ENCODE measurements around the gene NIPSNAP3A.

The NIPSNAP3A gene

DNA sequence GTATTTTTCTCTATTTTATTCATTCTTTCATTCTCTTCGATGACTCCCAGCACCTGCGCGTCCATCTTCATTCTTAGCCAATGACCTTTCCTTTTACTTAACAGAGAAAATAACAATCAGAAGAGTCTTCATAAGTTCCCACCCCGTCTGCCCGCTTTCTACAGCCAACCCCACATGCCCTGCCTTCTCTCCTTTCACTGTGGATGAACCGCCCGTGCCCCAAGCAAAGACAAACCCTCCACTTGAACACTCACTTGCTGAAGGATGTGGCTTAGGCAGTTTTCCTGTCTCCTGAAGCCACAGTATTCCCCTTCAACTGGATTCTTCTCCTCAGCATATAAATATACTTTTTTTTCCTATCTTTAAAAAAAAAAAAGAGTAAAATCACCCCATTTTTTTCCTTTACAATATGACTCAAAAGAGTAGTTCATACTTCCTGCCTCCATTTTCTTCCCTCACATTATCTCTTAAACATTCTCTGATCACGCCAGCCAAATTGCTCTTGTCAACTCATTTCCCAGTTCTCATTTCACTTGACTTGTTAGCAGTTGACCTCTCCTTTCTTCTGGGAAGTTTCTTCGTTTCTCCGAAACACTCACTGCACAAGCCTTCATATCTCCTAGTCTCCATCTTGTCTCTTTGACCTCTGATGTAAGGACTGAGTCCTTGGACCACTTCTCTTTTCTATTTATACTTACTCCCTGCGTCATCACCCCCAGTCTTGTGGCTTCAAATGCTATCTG is 27.5 kb downstream of the NIPSNAP3A start:
- no peak for DNase-seq

DNA sequence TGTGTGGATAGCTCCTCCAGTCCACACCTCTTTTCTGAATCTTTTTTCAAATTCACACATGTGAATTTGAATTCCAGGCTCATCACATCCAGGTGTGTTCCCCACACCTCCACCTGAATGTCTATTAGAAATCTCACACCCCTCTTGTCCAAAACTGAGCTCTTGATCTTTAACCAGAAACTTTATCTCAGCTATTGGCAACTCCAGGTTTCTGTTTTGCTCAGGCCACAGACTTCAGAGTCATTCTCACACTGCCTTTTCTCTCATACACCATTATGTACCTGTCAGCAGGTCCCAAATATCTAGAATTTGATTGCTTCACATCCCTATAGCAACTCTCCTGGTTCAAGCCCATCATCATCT is 28.1 kb downstream of the NIPSNAP3A start:
- DNase-seq, result no peak

DNA sequence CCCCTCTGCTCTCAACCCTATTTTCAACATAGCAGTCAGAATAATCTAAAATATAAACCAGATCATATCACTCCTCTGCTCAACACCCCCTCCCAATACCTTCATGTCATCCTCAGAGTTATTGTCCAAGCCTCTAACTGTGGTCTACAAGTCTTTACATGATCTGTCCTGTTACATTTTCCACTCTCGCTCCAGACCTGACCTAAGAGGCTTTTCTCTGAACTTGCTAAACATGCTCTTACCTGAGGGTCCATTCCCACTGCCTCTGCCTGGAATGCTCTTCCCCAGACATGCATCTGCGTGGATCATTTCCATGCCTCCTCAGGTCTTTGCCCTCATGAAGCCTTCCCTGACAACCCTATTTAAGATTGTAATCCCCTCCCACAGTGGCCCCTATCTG is 28.5 kb downstream of the NIPSNAP3A start:
- no peak for DNase-seq

DNA sequence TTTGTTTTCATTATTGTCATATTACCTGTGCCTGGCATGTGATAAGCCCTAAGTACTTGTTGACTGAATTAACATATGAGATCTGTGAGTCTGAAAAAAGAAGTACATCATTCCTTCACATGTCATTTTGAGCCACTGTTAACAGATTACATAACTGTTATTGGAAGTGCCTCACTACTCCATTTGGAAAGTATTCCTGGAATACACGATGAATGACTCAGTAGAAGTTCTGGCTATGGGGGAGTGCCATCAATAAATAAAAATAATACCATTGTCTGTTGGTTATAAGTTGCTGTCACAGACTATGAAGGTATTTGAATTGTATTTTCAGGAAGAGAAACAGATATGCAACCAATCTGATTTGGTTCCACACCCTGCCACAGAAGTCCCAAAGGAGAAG is 29.3 kb downstream of the NIPSNAP3A start:
- DNase-seq, result no peak

DNA sequence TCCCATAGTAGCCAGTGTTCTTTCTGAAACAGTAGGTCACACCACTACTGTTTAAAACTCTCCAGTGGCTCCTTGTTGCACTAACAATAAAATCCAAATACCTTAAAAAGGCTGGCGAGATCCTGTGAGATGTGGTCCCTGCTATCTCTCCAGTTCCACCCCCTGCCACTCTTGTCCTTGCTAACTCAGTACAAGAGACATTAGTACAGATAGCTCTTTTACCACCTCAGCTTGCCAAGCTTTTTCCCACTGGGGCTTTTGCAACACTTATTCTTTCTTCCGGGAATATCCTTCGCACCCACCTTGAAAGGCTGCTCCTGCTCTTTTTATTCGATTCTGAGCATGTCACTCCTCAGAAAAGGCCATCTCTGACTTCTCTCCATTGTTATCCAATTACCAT is 31.3 kb downstream of the NIPSNAP3A start:
- DNase-seq, result no peak

DNA sequence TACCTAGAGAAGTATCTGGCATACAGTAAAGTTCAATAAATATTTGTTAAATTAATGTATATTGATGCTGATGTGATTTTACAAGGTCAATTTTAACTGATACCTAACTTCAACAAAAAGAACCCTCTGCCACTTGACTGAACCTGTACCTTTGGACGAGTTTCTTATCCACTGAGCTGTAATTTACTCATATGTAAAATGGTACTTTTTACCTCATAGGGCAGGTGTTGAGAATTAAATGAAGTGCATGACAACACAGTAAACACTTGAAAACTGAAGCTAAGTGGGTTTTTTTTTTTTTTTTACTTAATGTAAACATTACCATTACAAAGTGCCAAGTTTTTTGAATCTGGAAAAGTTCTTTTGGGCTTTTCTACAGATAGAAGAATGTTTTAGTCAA is 31.9 kb downstream of the NIPSNAP3A start:
- no peak for DNase-seq

DNA sequence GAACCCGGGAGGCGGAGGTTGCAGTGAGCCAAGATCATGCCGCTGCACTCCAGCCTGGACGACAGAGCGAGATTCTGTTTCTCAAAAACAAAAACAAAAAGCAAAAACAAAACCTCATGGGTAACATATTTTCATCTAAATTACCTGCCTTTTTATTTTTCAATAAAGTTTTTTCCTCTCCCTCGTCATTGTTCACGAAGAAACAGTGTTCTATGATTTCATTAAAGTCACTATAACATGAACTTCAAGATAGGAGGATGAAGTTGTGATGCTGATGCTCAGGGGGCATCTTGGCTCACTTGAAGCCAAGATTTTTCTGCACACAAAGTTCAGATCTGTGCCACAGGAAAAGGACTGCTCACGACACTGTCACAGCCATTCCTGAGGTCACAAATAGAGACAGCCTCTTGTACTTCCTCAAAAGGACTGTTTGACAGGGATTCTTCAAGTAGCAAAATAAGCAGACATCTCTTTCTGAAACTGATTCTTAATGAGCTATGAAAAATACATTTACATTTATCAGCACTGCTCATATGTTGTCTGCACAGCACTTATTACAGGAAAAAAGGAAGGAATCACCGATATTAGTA is 32.6 kb downstream of the NIPSNAP3A start:
- DNase-seq, result no peak

DNA sequence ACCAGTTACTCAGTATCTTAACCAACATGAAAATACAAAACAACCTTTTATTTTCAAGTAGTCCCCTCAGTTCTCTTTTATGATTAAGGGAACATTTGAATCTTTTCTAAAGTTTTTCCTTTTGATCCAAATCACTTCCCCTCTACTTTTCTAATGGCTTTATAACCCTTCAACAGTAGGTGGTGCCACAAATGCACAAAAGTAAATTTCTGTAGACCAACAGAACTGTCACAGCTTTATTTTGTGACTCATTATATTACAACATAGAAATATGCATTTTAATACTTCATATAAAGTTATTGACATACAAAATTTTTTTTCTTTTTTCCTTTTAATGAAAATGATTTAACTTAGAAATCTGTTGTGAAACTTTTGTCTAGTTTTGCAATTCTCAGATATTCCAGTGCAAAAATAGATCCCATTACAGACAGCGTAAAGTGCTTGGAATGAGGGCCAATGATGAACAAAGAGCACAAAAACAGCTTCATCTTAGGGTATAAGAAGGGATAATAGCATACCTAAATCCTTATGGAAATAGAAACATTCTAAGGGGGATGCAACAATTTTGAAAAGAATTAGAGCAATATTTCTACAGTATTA is 33.4 kb downstream of the NIPSNAP3A start:
- DNase-seq, result no peak

DNA sequence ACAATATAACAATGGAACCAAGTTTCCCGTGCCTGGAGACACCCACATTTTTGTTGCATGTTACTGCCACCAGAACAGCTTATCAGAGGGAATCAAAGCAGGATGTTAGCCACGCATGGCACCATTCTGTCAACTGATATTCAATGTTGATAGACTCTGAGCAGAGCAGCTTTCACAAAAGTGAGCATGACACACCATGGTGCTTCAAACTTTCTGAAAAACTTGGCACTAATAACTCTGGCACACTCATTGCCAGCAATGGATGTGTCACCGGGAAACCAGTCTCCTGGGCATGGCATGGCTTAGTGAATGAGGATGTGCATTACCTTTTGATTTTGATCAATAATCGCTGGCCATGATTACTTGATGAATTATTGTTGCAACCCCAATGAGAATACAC is 36.1 kb downstream of the NIPSNAP3A start:
- no peak for DNase-seq

DNA sequence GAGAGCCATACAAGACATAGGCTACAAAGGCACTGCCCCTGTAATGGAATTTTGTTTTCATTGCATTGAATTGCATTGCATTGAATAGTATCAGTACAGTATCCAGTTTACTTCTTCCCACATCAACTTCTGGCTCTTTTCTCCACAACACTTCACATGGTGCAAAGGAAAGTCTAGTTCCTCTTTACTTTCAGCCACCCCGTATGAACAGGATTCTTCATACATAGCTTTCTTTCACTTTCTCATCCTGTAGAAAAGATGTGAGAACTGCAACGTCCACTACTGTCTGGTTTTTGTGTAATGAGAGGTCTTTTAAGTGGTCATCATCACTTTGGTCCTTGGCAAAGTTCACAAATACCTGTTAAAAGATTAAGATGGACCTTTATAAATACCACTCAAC is 36.6 kb downstream of the NIPSNAP3A start:
- no peak for DNase-seq

DNA sequence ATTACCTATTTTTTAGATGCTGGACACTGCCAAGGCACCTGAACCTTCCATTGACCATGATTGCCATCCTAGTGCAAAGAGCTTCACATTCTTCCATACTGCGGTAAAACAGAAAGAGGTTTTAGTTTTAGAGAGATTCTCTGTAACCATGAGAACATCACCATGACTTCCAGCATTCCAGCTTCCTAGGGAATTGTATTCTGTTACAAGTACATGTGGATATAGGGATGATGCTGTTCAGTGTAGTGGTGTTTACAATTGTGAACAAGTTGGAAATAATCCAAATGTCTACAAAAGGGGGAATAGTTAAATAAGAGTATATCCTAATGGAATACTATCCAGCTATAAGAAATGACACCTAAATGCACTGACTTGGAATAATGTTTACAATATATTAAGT is 38.8 kb downstream of the NIPSNAP3A start:
- no peak for DNase-seq

DNA sequence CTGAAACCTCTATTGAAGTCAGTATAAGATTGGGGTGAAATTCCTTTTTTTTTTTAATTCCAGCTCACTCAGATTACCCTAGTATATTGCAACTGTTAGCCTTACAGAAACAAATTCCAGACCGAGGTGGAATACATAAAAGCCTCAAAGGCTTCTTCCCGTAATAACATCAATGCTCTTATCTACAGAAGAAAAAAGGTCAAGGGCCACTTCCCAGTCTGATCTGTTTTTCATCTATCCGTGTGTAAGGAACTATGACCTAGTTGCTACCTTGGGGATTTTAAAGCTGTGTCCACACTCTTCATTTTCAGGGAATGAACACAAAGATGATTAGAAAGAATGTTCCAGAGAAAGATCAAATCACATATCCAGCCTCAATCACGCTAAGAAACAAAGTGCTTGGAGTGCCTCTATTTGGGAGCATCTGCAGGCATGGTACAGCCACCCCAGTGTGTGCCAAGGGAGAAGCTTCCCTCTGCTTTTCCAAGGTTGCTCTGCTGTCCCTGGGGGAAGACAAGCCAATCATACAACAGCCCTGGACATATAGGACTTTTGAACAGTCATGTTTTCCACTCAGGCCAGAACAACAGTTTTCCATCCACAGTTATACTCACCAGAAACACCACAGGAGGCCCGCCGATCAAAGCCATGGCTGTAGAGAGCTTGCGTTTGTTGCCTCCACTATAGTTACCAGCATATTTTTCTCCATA is 40.0 kb downstream of the NIPSNAP3A start:
- no peak for DNase-seq

DNA sequence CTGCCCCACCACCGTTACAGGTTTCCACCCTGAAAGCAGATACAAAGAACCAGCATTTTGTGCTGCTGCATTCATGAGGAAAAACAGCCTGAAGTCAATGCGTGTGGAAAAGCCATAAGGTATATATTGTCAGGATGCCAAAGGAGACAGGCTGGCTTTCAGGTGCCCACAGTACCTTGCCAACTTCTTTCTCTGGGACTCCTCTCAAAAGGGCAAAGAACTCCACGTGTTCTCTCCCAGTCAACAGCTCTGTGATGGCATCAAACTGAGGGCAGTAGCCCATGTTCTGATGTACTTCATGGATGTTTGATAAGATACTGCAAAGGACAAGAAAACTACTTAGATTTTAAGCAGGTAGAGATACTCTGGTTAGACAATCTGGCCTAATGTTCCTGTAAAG is 40.8 kb downstream of the NIPSNAP3A start:
- DNase-seq, result no peak

DNA sequence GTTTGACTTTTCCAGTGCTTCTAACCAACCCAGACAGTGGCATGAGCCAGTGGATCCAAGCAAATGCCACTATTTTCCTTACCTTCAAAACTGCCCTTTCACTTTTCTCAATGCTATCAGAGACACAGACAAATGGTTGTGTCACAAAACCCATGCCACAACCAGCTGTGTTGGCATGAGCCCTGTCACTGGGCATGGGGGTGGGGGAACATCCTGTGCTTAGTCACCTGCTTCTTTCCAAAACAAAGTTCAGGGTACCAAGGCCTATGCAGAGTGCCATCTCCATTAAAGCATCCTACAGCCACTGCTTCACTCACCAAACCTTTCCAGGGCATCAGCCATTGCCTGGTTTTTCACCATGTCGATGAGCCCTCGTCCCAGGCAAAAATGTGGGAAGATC is 46.6 kb downstream of the NIPSNAP3A start:
- DNase-seq, result no peak

DNA sequence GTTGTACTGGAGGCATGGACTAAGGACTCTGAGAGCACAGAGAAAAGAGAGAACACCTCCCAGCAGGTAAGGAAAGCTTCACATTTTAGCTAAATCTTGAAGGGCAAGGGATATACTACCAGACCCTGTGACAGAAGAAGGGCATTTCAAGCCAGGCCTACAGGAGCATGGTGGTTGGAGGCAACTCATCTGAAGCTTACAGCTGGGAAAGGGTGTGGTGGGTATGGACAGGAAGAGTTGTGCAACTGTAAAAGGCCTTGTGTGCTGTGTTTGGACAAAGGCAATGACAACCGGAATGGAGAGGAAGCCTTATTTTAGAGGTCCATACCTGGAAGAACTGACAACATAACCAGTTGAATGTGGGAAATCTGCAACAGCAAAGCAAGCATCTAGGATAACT is 47.6 kb downstream of the NIPSNAP3A start:
- DNase-seq, result no peak

DNA sequence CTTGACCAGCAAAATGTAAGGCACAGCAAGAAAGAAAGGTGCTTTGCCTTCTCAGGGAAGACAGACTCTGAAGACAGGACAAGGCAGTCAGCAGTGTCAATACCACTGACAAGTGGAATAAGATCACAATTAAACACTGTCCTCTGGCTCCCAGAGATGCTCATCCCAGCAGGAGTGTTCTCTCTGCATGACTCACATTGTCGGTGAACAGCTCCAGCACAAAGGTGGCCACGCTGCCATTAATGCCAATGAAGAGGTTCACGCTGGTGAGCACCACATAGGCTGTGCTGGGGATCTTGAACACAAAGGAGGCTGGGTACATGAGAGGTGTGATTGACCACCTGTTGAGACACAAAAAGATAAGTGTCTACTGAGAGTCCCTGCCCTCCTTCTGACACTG is 48.4 kb downstream of the NIPSNAP3A start:
- DNase-seq, result no peak

DNA sequence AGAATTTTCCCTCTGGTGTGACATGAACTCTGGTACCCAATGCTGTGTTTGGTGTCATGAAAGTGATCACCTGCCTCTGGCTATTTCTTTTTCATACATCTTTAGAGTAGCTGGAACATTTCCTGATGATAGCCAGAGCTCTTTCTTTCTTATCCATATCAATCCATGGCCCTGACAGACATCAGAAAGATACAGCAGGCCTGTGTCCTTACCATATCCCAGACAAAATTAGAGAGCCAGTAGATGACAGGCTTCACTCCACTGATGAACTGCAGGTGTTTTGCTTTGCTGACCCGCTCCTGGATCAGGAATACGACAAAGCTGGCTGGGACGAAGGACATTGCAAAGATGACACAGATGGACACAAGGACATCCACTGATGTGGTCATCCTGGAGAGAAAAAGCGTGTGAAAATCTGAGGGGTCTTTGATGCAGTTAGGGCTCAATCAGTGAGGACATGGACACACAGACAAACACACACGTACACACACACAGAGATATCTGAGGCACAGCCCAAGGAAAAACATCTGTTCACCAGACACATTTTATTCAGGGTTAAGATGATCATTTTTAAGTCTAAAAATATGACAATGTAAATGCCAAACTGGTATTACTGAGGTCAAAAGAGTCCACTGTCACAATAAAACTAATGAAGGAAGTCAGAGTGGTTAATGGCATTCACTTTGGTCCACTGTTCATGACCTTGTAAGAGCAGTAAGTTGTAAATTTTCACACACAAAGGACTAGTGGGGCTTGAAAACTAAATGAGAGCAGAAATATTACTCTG is 50.9 kb downstream of the NIPSNAP3A start:
- no peak for DNase-seq

DNA sequence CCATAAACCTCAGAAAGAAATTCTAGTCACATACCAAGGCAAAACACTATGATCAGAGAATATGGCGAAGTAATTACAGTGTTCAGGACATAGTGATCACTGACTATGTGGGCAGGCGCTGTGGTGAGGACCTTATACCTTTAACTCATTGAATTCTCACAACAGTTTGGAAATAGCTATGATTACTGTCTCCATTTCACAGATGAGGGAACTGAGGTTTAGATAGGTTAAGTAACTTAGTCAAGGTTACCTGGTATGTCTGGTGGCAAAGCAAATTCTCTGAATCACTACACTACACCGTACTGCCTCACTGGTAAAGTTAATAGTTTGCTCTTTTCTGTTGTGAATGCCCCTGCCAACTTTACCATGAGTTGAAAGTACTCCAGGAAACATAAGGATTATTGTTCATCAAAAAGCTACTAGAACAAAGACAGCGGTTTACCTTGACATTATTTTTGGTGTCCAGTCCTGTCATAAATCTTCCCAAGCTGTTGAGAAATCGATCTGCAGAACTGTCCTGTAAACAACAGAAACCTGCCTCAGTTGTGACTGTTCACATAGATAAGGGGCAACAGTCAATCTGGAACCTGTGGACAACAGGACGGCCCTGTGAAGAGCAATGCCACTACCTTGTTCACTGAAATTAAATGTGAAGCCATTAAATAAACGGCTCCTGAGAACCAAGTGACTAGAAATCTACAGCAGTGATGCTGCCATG is 52.7 kb downstream of the NIPSNAP3A start:
- DNase-seq, result no peak

DNA sequence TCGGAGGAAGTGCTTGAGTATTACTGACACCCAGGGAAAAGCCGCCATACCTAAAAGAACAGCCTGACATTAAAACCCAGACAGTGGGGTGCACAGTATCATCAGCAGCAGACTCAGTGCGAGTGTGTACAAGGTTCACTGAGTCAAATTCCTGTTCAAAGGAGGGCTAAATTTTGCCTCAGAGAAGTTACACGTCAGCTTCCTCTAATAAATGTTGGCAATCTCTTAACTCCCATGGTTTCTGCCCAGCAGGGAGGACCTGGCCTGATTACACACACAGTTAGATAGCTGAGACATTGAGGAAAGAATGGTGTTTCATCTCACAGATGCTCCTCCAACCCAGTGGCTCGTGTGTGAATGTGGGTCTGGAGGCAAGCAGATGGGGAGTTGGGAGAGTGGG is 54.6 kb downstream of the NIPSNAP3A start:
- DNase-seq, result no peak

DNA sequence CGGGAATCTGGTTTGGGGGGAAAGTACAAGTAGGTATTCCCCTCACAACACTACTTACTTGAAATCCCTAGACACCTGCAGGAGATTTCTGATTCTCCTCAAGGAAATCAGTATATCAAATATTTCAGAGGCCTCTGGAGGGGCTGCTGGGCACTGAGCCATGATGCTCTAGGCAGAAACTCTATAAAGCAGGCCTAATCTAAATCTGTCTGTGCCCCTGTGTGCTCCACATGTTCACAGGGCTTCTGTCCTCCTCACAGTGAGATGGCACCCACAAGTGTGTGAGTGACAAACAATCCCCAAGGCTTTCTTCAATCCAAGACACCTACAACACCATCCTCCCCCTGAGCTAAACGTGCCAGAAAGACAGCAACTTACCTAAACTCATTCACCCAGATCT is 55.4 kb downstream of the NIPSNAP3A start:
- DNase-seq, result no peak

DNA sequence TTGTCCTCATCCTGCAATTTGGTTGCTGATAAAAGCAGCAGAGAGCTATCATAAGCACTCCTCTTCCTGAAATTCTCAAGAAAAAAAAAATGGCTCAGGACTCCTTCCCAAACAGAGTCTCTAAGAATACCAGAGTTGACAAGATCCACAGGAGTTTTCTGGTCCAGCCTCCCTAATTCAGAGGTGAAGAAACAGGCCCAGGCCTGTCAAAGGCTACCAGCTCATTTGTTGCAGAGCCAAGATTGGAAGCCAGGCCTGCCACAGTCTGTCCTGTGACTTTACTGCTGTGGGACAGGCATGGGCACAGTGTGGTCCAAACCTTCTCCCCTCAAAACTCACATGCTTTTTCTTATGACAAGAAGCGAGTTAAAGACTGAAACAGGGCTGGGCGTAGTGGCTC is 58.0 kb downstream of the NIPSNAP3A start:
- no peak for DNase-seq

DNA sequence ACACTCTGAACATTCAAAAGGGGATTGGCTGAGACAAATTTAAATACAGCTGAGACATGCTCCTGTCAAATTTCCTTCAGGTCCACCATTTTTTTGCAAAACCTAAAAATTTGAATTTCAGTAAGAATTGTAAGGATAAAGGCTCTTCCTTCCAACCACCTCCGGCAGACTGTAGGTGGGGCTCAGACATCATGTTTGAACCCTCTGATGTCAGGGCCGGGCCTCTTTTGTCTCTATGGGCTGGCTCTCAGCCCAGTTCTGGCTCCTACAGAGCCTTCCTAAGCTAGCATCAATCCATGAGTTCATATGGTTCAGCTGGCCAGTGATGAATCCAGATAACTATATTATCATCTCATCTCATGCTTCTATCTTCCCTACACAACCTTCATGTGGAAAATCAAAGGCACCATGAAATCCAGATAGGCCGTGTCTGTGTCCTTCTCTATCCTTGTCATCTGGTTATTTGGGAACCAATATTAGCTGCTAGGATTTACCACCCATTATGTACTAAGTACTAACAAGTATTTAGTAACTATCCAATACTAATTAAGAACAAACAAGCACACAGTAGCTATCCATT is 60.6 kb downstream of the NIPSNAP3A start:
- no peak for DNase-seq
